Calu3 (cell line): Measurements from ENCODE around the gene CDC5L. TPM values are rescaled to one million over a fixed set of nuclear protein-coding genes. Genes with fewer than 3 reads are reported as not detected.

Experiments used
- BruUV-seq: library from RNA; stranded (reverse); fragments of 400-500 nt; replicated peaks from 2 replicates; lab custom pipeline; 2021; lab: Mats Ljungman, UMichigan
- CTCF ChIA-PET: fragments of 300-600 bp; sonication (Branson Sonifier 250); formaldehyde crosslinking; loops from one replicate; lab custom pipeline; 2022; ENCODE audit warnings: antibody characterized with exemption; lab: Charles Lee
- DNase-seq: peaks from one replicate; pipeline ENCODE4 v3.0.0; 2022
- H3K27ac Mint-ChIP-seq: one replicate; pipeline ENCODE4 v1.8.0; 2022; ENCODE audit warnings: mixed read lengths; ENCODE audit not compliant: unreplicated experiment
- H3K27me3 Mint-ChIP-seq: one replicate; pipeline ENCODE4 v1.8.0; 2022; ENCODE audit warnings: mixed read lengths; ENCODE audit not compliant: unreplicated experiment
- H3K36me3 Mint-ChIP-seq: one replicate; pipeline ENCODE4 v1.8.0; 2022; ENCODE audit warnings: mild to moderate bottlenecking, moderate library complexity, mixed read lengths; ENCODE audit not compliant: insufficient read depth, unreplicated experiment
- H3K4me1 Mint-ChIP-seq: one replicate; pipeline ENCODE4 v1.8.0; 2022; ENCODE audit warnings: mild to moderate bottlenecking, low read depth, mixed read lengths; ENCODE audit not compliant: unreplicated experiment
- H3K4me3 Mint-ChIP-seq: one replicate; pipeline ENCODE4 v1.8.0; 2022; ENCODE audit warnings: mild to moderate bottlenecking, low read depth, moderate library complexity, mixed read lengths; ENCODE audit not compliant: unreplicated experiment
- H3K9me3 Mint-ChIP-seq: one replicate; pipeline ENCODE4 v1.8.0; 2022; ENCODE audit warnings: low read depth, mixed read lengths; ENCODE audit not compliant: unreplicated experiment
- CTCF ChIP-seq: fragments of 200-600 bp; IDR thresholded peaks from one replicate; pipeline ENCODE4 v1.8.0; 2022; ENCODE audit warnings: antibody characterized with exemption; ENCODE audit not compliant: unreplicated experiment
- intact Hi-C: fragments of 100-400 bp; cut with micrococcal nuclease; formaldehyde crosslinking; loops from one replicate; pipeline ENCODE4 v1.10.0; 2022; ENCODE audit not compliant: unreplicated experiment
- microRNA-seq: library from miRNA; unstranded; fragments of <30 nt; microRNA quantifications from one replicate; pipeline ENCODE4 v1.2.0, GENCODE V29; 2022
- total RNA-seq: library from RNA; stranded (reverse); gene quantifications from 2 replicates; pipeline ENCODE4 v1.2.3, GENCODE V29; 2022

Gene CDC5L
- total RNA-seq, 1 experiment from 2014 or later: 43.4 TPM

- BruUV-seq: no TSS peak
- H3K27me3 Mint-ChIP-seq: peaks cover 25% of the 10 kb centered on the region
- CTCF ChIA-PET: interaction anchor here (1.4 kb wide), 1 partner anchor 23 kb away, joined by 5 read pairs; no protein-coding TSS in a partner anchor
- DNase-seq: no peak
- H3K4me3 Mint-ChIP-seq: no peak overlapping the region
- no peaks in the 10 kb centered on the region for H3K36me3 Mint-ChIP-seq
- H3K4me1 Mint-ChIP-seq: peaks cover 16% of the 10 kb centered on the region
- TF ChIP-seq CTCF: no peak
- intact Hi-C loops: no loop called here
- peaks cover 4% of the 10 kb centered on the region for H3K9me3 Mint-ChIP-seq
- H3K27ac Mint-ChIP-seq: no peak overlapping the region
Observed at GRCh38 chr6:44498436-44498835, 110.9 kb downstream of the CDC5L start.

GRCh38 chr6:44499609-44500008, 112.1 kb downstream of the CDC5L start:
- no peak for TF ChIP-seq CTCF
- BruUV-seq: no TSS peak
- H3K27me3 Mint-ChIP-seq: peaks cover 36% of the 10 kb centered on the region
- no peak overlapping the region for H3K4me3 Mint-ChIP-seq
- H3K9me3 Mint-ChIP-seq: peaks cover 4% of the 10 kb centered on the region
- CTCF ChIA-PET: no interaction called here
- no peaks in the 10 kb centered on the region for H3K36me3 Mint-ChIP-seq
- peaks cover 5% of the 10 kb centered on the region for H3K4me1 Mint-ChIP-seq
- H3K27ac Mint-ChIP-seq: no peak overlapping the region
- DNase-seq: no peak
- intact Hi-C loops: no loop called here

Small RNA genes within 50 kb of the gene (microRNA-seq; reads per million reads assigned to microRNA genes)
- not detected for gene MIR4642

Other genes starting within 250 kb of the CDC5L start
- gene CAPN11, start 228.9 kb upstream of the CDC5L start, total RNA-seq: not detected in 2 replicates
- not detected in 2 replicates for gene MYMX, start 170.8 kb upstream of the CDC5L start, total RNA-seq
- gene SLC29A1, start 164.1 kb upstream of the CDC5L start, total RNA-seq: 90.1 and 92.8 TPM in 2 replicates
- gene HSP90AB1, start 140.6 kb upstream of the CDC5L start, total RNA-seq: 2,072 and 2,073 TPM in 2 replicates
- gene SLC35B2, start 130.2 kb upstream of the CDC5L start, total RNA-seq: 129 and 143 TPM in 2 replicates
- 32.7 and 37.8 TPM in 2 replicates for gene NFKBIE, start 122.2 kb upstream of the CDC5L start, total RNA-seq
- gene TMEM151B, start 117.3 kb upstream of the CDC5L start, total RNA-seq: 0.12 TPM in 1 of 2 replicates, not detected in the other
- 37.5 and 41.8 TPM in 2 replicates for gene AARS2, start 74.4 kb upstream of the CDC5L start, total RNA-seq
- not detected in 2 replicates for gene SPATS1, start 45.1 kb upstream of the CDC5L start, total RNA-seq